WTC11 (cell line): ENCODE data around the gene FOXC2. TPM values are rescaled to one million over a fixed set of nuclear protein-coding genes. Genes with fewer than 3 reads are reported as not detected.

Source experiments
- ATAC-seq: fragments of 200-7000 bp; cut with Tn5 transposase; 2 replicates; pipeline ENCODE4 v1.10.0; 2021; ENCODE audit warnings: mild to moderate bottlenecking, moderate library complexity
- CTCF ChIA-PET: fragments of 300-600 bp; sonication (Branson Sonifier 250); formaldehyde crosslinking; loops from one replicate; lab custom pipeline; 2021; ENCODE audit warnings: antibody characterized with exemption; lab: Charles Lee
- POLR2A ChIA-PET: fragments of 350-600 bp; sonication (Branson Sonifier 250); formaldehyde crosslinking; loops from one replicate; lab custom pipeline; 2021; ENCODE audit warnings: antibody characterized with exemption; lab: Charles Lee
- DNase-seq: peaks from one replicate; pipeline ENCODE4 v3.0.0; 2021; ENCODE audit warnings: low spot score
- H3K27ac Mint-ChIP-seq: 2 replicates; pipeline ENCODE4 v1.8.0; 2021; ENCODE audit warnings: mixed read lengths
- H3K27me3 Mint-ChIP-seq: 2 replicates; pipeline ENCODE4 v1.8.0; 2021; ENCODE audit warnings: low read depth, mild to moderate bottlenecking, moderate library complexity, mixed read lengths
- H3K36me3 Mint-ChIP-seq: 2 replicates; pipeline ENCODE4 v1.8.0; 2021; ENCODE audit warnings: mixed read lengths
- H3K4me1 Mint-ChIP-seq: 2 replicates; pipeline ENCODE4 v1.8.0; 2022; ENCODE audit warnings: mixed read lengths
- H3K4me3 Mint-ChIP-seq: 2 replicates; pipeline ENCODE4 v1.8.0; 2021; ENCODE audit warnings: mild to moderate bottlenecking, moderate library complexity, mixed read lengths
- H3K9me3 Mint-ChIP-seq: 2 replicates; pipeline ENCODE4 v1.8.0; 2021; ENCODE audit warnings: mixed read lengths
- AFF4 ChIP-seq: sonication (generic); formaldehyde crosslinking; IDR thresholded peaks from 2 replicates; pipeline ENCODE4 v1.8.1; 2023; ENCODE audit warnings: mild to moderate bottlenecking, missing genetic modification reagents, borderline replicate concordance
- AR ChIP-seq: fragments of 250-450 bp; sonication (Bioruptor Pico); IDR thresholded peaks from 2 replicates; pipeline ENCODE4 v1.9.0; 2021; ENCODE audit warnings: mild to moderate bottlenecking
- ATF2 ChIP-seq: sonication (generic); formaldehyde crosslinking; IDR thresholded peaks from 2 replicates; pipeline ENCODE4 v1.8.1; 2022; ENCODE audit warnings: low read depth, missing genetic modification reagents, borderline replicate concordance
- ATF3 ChIP-seq: sonication (generic); formaldehyde crosslinking; conservative IDR thresholded peaks from 2 replicates; pipeline ENCODE4 v1.8.1; 2022; ENCODE audit warnings: mild to moderate bottlenecking, missing genetic modification reagents
- CBFB ChIP-seq: sonication (generic); formaldehyde crosslinking; IDR thresholded peaks from 2 replicates; pipeline ENCODE4 v1.8.1; 2022; ENCODE audit warnings: mild to moderate bottlenecking, low read depth, missing genetic modification reagents
- FOXK1 ChIP-seq: sonication (generic); formaldehyde crosslinking; IDR thresholded peaks from 2 replicates; pipeline ENCODE4 v1.8.0; 2022; ENCODE audit warnings: mild to moderate bottlenecking, moderate library complexity, missing genetic modification reagents
- HMGA2 ChIP-seq: fragments of 250-450 bp; sonication (Bioruptor Pico); IDR thresholded peaks from 2 replicates; pipeline ENCODE4 v1.4.0; 2021; ENCODE audit warnings: mild to moderate bottlenecking, moderate library complexity
- HMGXB4 ChIP-seq: sonication (generic); formaldehyde crosslinking; IDR thresholded peaks from 2 replicates; pipeline ENCODE4 v1.8.1; 2023; ENCODE audit warnings: mild to moderate bottlenecking, moderate library complexity, missing genetic modification reagents
- IRF1 ChIP-seq: sonication (generic); formaldehyde crosslinking; IDR thresholded peaks from 2 replicates; pipeline ENCODE4 v1.8.0; 2023; ENCODE audit warnings: missing genetic modification reagents
- MLX ChIP-seq: sonication (generic); formaldehyde crosslinking; IDR thresholded peaks from 2 replicates; pipeline ENCODE4 v1.8.1; 2023; ENCODE audit warnings: mild to moderate bottlenecking, missing genetic modification reagents, moderate library complexity
- NFE2L1 ChIP-seq: sonication (generic); formaldehyde crosslinking; IDR thresholded peaks from 2 replicates; pipeline ENCODE4 v1.8.1; 2023; ENCODE audit warnings: missing genetic modification reagents
- OVOL2 ChIP-seq: fragments of 250-450 bp; sonication (Bioruptor Pico); IDR thresholded peaks from 2 replicates; pipeline ENCODE4 v1.9.0; 2021; ENCODE audit warnings: mild to moderate bottlenecking, borderline replicate concordance
- TP53 ChIP-seq: sonication (generic); formaldehyde crosslinking; IDR thresholded peaks from 2 replicates; pipeline ENCODE4 v1.8.1; 2023; ENCODE audit warnings: mild to moderate bottlenecking, missing genetic modification reagents
- ZNF121 ChIP-seq: sonication (generic); formaldehyde crosslinking; IDR thresholded peaks from 2 replicates; pipeline ENCODE4 v1.8.0; 2023; ENCODE audit warnings: missing genetic modification reagents
- ZNF219 ChIP-seq: sonication (generic); formaldehyde crosslinking; IDR thresholded peaks from 2 replicates; pipeline ENCODE4 v1.8.0; 2023; ENCODE audit warnings: missing genetic modification reagents, mild to moderate bottlenecking, borderline replicate concordance
- ZNF232 ChIP-seq: sonication (generic); formaldehyde crosslinking; IDR thresholded peaks from 2 replicates; pipeline ENCODE4 v1.8.0; 2022; ENCODE audit warnings: mild to moderate bottlenecking, missing genetic modification reagents
- total RNA-seq: library from RNA; stranded (reverse); gene quantifications from 3 replicates; pipeline ENCODE4 v1.2.3, GENCODE V29; 2021

The FOXC2 gene
- total RNA-seq, 1 experiment from 2014 or later = 0.28 TPM

GRCh38 chr16:86531191-86531545, 35.5 kb upstream of the FOXC2 start (continued):
- TF ChIP-seq HMGXB4 (CRISPR knock-in tag) (no peak), AFF4 (no peak), TP53 (no peak), IRF1 (CRISPR knock-in tag) (no peak)

GRCh38 chr16:86531641-86532525, 34.7 kb upstream of the FOXC2 start:
- Mint-ChIP-seq H3K4me1 (no peaks in the 10 kb centered on the region), H3K27me3 (no peaks in the 10 kb centered on the region; the same call in 1 of the 2 replicates)
- POLR2A ChIA-PET = no interaction called here
- no peak for ATAC-seq
- TF ChIP-seq ATF2 (no peak), ZNF219 (CRISPR knock-in tag) (no peak), NFE2L1 (CRISPR knock-in tag) (no peak), HMGA2 (CRISPR knock-in tag) (no peak), ATF3 (CRISPR knock-in tag) (no peak)
- TF ChIP-seq, all 79 proteins: peak for 0
- CTCF ChIA-PET = interaction anchor here (1.1 kb wide), 1 partner anchor 14 kb away, joined by 3 read pairs; no protein-coding TSS in a partner anchor
- no peak overlapping the region for H3K27ac Mint-ChIP-seq
- H3K9me3 Mint-ChIP-seq = 0 out of 2 replicates have a peak, but pooled peaks cover 7% of the 10 kb centered on the region
- no peak overlapping the region for H3K4me3 Mint-ChIP-seq
- H3K36me3 Mint-ChIP-seq = peaks cover 5% of the 10 kb centered on the region; the same call in 1 of the 2 replicates
- no peak for DNase-seq

- Mint-ChIP-seq H3K4me3 (no peak overlapping the region), H3K9me3 (0 out of 2 replicates have a peak, but pooled peaks cover 4% of the 10 kb centered on the region), H3K36me3 (peaks cover 5% of the 10 kb centered on the region; the same call in 1 of the 2 replicates), H3K27me3 (no peaks in the 10 kb centered on the region; the same call in 1 of the 2 replicates), H3K27ac (no peak overlapping the region), H3K4me1 (no peaks in the 10 kb centered on the region)
- ChIA-PET POLR2A (no interaction called here), CTCF (interaction anchor here (0.6 to 1.1 kb wide), 2 partner anchors 15 to 288 kb away, joined by 3 to 5 read pairs; no protein-coding TSS in a partner anchor)
- ATAC-seq = no peak
- DNase-seq = no peak
- TF ChIP-seq CBFB (no peak), TP53 (no peak), OVOL2 (CRISPR knock-in tag) (no peak), ZNF121 (no peak), FOXK1 (no peak), AR (no peak), ATF3 (CRISPR knock-in tag) (no peak), MLX (CRISPR knock-in tag) (no peak), ZNF232 (no peak)
Measured at GRCh38 chr16:86532526-86532815, 34.2 kb upstream of the FOXC2 start.
